Right ventricle myocardium superior (tissue), 1 donor: Measurements from ENCODE around the gene TNFRSF25. TPM values are rescaled to one million over a fixed set of nuclear protein-coding genes. Genes with fewer than 3 reads are reported as not detected.

Experiments used
- ATAC-seq: fragments of 200-7000 bp; cut with Tn5 transposase; one replicate; pipeline ENCODE4 v1.9.1; 2020; ENCODE audit warnings: mild to moderate bottlenecking; ENCODE audit not compliant: poor library complexity
- DNase-seq: peaks from one replicate; pipeline ENCODE4 v3.0.0-alpha.2; 2020
- intact Hi-C: fragments of 100-400 bp; cut with DNase I; formaldehyde crosslinking; loops from one replicate; pipeline ENCODE4 v1.11.2; 2022
- microRNA-seq: library from miRNA; unstranded; fragments of <30 nt; microRNA quantifications from one replicate; pipeline ENCODE4 v1.2.0, GENCODE V29; 2020
- total RNA-seq: library from RNA; stranded (reverse); fragmentation: NEBNext Ultra II Directional; extraction: Animal tissue kit (Norgen Biotek cat#: 25700); gene quantifications from one replicate; pipeline ENCODE4 v1.2.1, GENCODE V29; 2021
- donor health status: DM: no; HTN: yes; CAD: no; lungs with severe emphysema.

Gene TNFRSF25
- total RNA-seq, 1 donor from 2014 or later = 13.7 TPM

GRCh38 chr1:6414881-6415626 lies 50.9 kb downstream of the TNFRSF25 start:
- no peak for DNase-seq
- no peak for ATAC-seq
- intact Hi-C loops = no loop called here

GRCh38 chr1:6414443-6414844 lies 51.5 kb downstream of the TNFRSF25 start:
- intact Hi-C loops = no loop called here
- ATAC-seq = peak; percentile 51

GRCh38 chr1:6412896-6413295 lies 53.1 kb downstream of the TNFRSF25 start:
- DNase-seq (no peak), ATAC-seq (no peak)
- intact Hi-C loops = no loop called here

More at GRCh38 chr1:6414443-6414844, 51.5 kb downstream of the TNFRSF25 start:
- DNase-seq = no peak

Small RNA genes lying within 50 kb of the gene (microRNA-seq; reads per million reads assigned to microRNA genes)
- gene MIR4252 = not detected

Other genes starting within 250 kb of the TNFRSF25 start
- gene ICMT, start 230.2 kb downstream of the TNFRSF25 start, total RNA-seq = 48.8 TPM
- gene HES3, start 222.0 kb downstream of the TNFRSF25 start, total RNA-seq = not detected
- 12.5 TPM for gene GPR153, start 205.1 kb downstream of the TNFRSF25 start, total RNA-seq
- 8.5 TPM for gene ACOT7, start 72.4 kb downstream of the TNFRSF25 start, total RNA-seq
- not detected for gene HES2, start 46.3 kb downstream of the TNFRSF25 start, total RNA-seq
- gene ESPN, start 41.4 kb downstream of the TNFRSF25 start, total RNA-seq = 0.56 TPM
- 16.8 TPM for gene PLEKHG5, start 25.5 kb upstream of the TNFRSF25 start, total RNA-seq
- 10.9 TPM for gene NOL9, start 88.3 kb upstream of the TNFRSF25 start, total RNA-seq
- not detected for gene TAS1R1, start 89.1 kb upstream of the TNFRSF25 start, total RNA-seq
- gene ZBTB48, start 113.8 kb upstream of the TNFRSF25 start, total RNA-seq = 11.7 TPM
- 111 TPM for gene KLHL21, start 136.7 kb upstream of the TNFRSF25 start, total RNA-seq
- gene PHF13, start 147.6 kb upstream of the TNFRSF25 start, total RNA-seq = 8.6 TPM
- gene THAP3, start 158.7 kb upstream of the TNFRSF25 start, total RNA-seq = 11.5 TPM
- gene DNAJC11, start 235.6 kb upstream of the TNFRSF25 start, total RNA-seq = 74.0 TPM